Keratinocyte (primary cell): Measurements from ENCODE around the gene SEMA7A. TPM values are rescaled to one million over a fixed set of nuclear protein-coding genes. Genes with fewer than 3 reads are reported as not detected.

ENCODE experiments used
- DNase-seq: peaks from one replicate; pipeline ENCODE4 v3.0.0-alpha.2; 2011; ENCODE audit warnings: low read depth, missing footprints, low spot score
- FAIRE-seq: peaks from 2 replicates; lab custom pipeline; 2011; peaks lifted over from hg19 to GRCh38; lab: Jason Lieb, UNC
- H2AFZ ChIP-seq: 2 replicates; pipeline ENCODE4 v1.6.0; 2012; ENCODE audit warnings: low read length, control low read depth, inconsistent platforms; ENCODE audit not compliant: control insufficient read depth
- H3K27ac ChIP-seq: 2 replicates; pipeline ENCODE4 v1.5.1; 2011; ENCODE audit warnings: low read length; ENCODE audit not compliant: control insufficient read depth, insufficient read depth
- H3K27me3 ChIP-seq: 3 replicates; pipeline ENCODE4 v1.6.0; 2011; ENCODE audit warnings: low read length; ENCODE audit not compliant: control insufficient read depth, insufficient read depth; ENCODE audit errors: extremely low read depth
- H3K36me3 ChIP-seq, 2 experiments: 2 replicates in 1 of 2; 3 replicates in 1 of 2; pipeline ENCODE4 v1.5.1; 2011; ENCODE audit warnings: low read length in 2 of 2, mild to moderate bottlenecking in 1 of 2; ENCODE audit not compliant: control insufficient read depth in 2 of 2, insufficient read depth in 2 of 2; ENCODE audit errors: extremely low read depth in 1 of 2
- H3K4me1 ChIP-seq: 3 replicates; pipeline ENCODE4 v1.5.1; 2011; ENCODE audit warnings: low read length; ENCODE audit not compliant: control insufficient read depth, insufficient read depth; ENCODE audit errors: extremely low read depth
- H3K4me2 ChIP-seq: 3 replicates; pipeline ENCODE4 v1.6.0; 2011; ENCODE audit warnings: low read depth, low read length; ENCODE audit not compliant: control insufficient read depth, insufficient read depth; ENCODE audit errors: extremely low read depth
- H3K4me3 ChIP-seq, 3 experiments: fragments of 200-600 bp in 1 of 3; sonication (generic) in 1 of 3; 2 replicates in 2 of 3; 3 replicates in 1 of 3; pipeline ENCODE4 v1.5.1; 2011 to 2016; ENCODE audit warnings: low read length in 3 of 3, mild to moderate bottlenecking in 3 of 3, control low read depth in 2 of 3, inconsistent platforms in 1 of 3, low read depth in 1 of 3, mixed read lengths in 1 of 3, mixed run types in 1 of 3, moderate library complexity in 1 of 3; ENCODE audit not compliant: control insufficient read depth in 2 of 3, insufficient read depth in 2 of 3; ENCODE audit errors: extremely low read depth in 1 of 3
- H3K79me2 ChIP-seq: 2 replicates; pipeline ENCODE4 v1.6.0; 2012; ENCODE audit warnings: low read length; ENCODE audit not compliant: control insufficient read depth, insufficient read depth
- H3K9ac ChIP-seq: 3 replicates; pipeline ENCODE4 v1.6.0; 2011; ENCODE audit warnings: low read length; ENCODE audit not compliant: control insufficient read depth, insufficient read depth; ENCODE audit errors: extremely low read depth
- H3K9me1 ChIP-seq: 3 replicates; pipeline ENCODE4 v1.6.0; 2011; ENCODE audit warnings: low read length; ENCODE audit not compliant: control insufficient read depth, insufficient read depth; ENCODE audit errors: extremely low read depth
- H3K9me3 ChIP-seq: 2 replicates; pipeline ENCODE4 v1.5.1; 2012; ENCODE audit warnings: low read depth, low read length; ENCODE audit not compliant: control insufficient read depth
- H4K20me1 ChIP-seq: 3 replicates; pipeline ENCODE4 v1.6.0; 2011; ENCODE audit warnings: low read length; ENCODE audit not compliant: control insufficient read depth, insufficient read depth; ENCODE audit errors: extremely low read depth
- EZH2 ChIP-seq: IDR thresholded peaks from one replicate; pipeline ENCODE4 v1.6.1; 2012; ENCODE audit warnings: inconsistent platforms, mild to moderate bottlenecking, low read length, moderate library complexity
- dilution Hi-C: fragments of 300-500 bp; cut with MboI; formaldehyde crosslinking; loops from one replicate; pipeline ENCODE4 v1.7.0; 2020; ENCODE audit warnings: low sequenced_read_pairs; ENCODE audit not compliant: extremely low pct_ligation_motif_present
- polyA plus RNA-seq, 5 experiments: library from polyadenylated mRNA; depleted of rRNA in 3 of 5; stranded (reverse) in 3 of 5; stranded (forward) in 1 of 5; unstranded in 1 of 5; fragments of >200 nt; gene quantifications; 1 replicate in 1 of 5; 2 replicates in 3 of 5; 3 replicates in 1 of 5; pipeline versions ENCODE4 v1.2.1 to v1.2.3, GENCODE V29; 2011 to 2012; ENCODE audit warnings: missing spikeins in 2 of 5, low read depth in 1 of 5, low replicate concordance in 1 of 5
- TF ChIP-seq, protein P1 (sequence below), 3 experiments: IDR thresholded peaks in 1 of 3; conservative IDR thresholded peaks in 1 of 3; optimal IDR thresholded peaks in 1 of 3; 2 replicates in 2 of 3; 3 replicates in 1 of 3; pipeline versions ENCODE3 to v1.5.1; 2011; ENCODE audit warnings: low read length in 3 of 3, mild to moderate bottlenecking in 3 of 3, moderate library complexity in 2 of 3, control low read depth in 1 of 3, inconsistent platforms in 1 of 3; ENCODE audit not compliant: insufficient read depth in 2 of 3; ENCODE audit errors: extremely low read depth in 1 of 3

Gene SEMA7A
- polyA plus RNA-seq, 1 donor (not counting 4 experiments of a cell fraction or from before 2014, with no cell fraction given): 8.0 TPM

GRCh38 chr15:74464897-74465296 is 31.1 kb upstream of the SEMA7A start:
- dilution Hi-C loops: no loop called here
- Histone ChIP-seq H3K4me1 (peaks cover 11% of the 10 kb centered on the region), H4K20me1 (no peaks in the 10 kb centered on the region), H2AFZ (no peak overlapping the region), H3K27me3 (no peaks in the 10 kb centered on the region), H3K36me3 (no peaks in the 10 kb centered on the region), H3K9me1 (no peaks in the 10 kb centered on the region), H3K4me3 (no peak overlapping the region), H3K27ac (no peak overlapping the region), H3K79me2 (peaks cover 16% of the 10 kb centered on the region), H3K9me3 (no peaks in the 10 kb centered on the region), H3K4me2 (no peak overlapping the region), H3K9ac (no peak overlapping the region)
- TF ChIP-seq EZH2: no peak
- TF ChIP-seq, protein P1, sequence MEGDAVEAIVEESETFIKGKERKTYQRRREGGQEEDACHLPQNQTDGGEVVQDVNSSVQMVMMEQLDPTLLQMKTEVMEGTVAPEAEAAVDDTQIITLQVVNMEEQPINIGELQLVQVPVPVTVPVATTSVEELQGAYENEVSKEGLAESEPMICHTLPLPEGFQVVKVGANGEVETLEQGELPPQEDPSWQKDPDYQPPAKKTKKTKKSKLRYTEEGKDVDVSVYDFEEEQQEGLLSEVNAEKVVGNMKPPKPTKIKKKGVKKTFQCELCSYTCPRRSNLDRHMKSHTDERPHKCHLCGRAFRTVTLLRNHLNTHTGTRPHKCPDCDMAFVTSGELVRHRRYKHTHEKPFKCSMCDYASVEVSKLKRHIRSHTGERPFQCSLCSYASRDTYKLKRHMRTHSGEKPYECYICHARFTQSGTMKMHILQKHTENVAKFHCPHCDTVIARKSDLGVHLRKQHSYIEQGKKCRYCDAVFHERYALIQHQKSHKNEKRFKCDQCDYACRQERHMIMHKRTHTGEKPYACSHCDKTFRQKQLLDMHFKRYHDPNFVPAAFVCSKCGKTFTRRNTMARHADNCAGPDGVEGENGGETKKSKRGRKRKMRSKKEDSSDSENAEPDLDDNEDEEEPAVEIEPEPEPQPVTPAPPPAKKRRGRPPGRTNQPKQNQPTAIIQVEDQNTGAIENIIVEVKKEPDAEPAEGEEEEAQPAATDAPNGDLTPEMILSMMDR (optimal IDR thresholded peaks at IDR 0.05 in 1 of 3, IDR thresholded peaks at IDR 0.05 in 1 of 3, conservative IDR thresholded peaks at IDR 0.05 in 1 of 3; ENCODE audit: extremely low read depth in 1 of 3, insufficient read depth in 2 of 3, low read length in 3 of 3): no peak
- DNase-seq (no peak), FAIRE-seq (no peak)

DNA sequence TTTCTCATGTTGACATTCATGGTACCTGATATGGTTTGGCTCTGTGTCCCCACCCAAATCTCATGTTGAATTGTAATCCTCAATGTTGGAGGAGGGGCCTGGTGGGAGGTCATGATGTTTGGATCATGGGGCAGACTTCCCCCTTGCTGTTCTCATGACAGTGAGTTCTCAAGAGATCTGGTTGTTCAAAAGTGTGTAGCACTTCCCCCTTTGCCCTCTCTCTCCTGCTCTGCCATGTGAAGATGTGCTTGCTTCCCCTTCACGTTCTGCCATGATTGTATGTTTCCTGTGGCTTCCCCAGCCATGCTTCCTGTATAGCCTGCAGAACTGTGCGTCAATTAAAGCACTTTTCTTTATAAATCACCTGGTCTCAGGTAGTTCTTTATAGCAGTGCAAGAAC is 30.5 kb upstream of the SEMA7A start:
- peaks cover 16% of the 10 kb centered on the region for H3K79me2 ChIP-seq
- no peak overlapping the region for H2AFZ ChIP-seq
- TF ChIP-seq EZH2: no peak
- TF ChIP-seq, protein P1 (optimal IDR thresholded peaks at IDR 0.05 in 1 of 3, IDR thresholded peaks at IDR 0.05 in 1 of 3, conservative IDR thresholded peaks at IDR 0.05 in 1 of 3; ENCODE audit: extremely low read depth in 1 of 3, insufficient read depth in 2 of 3, low read length in 3 of 3): no peak
- no peak overlapping the region for H3K4me3 ChIP-seq
- peaks cover 11% of the 10 kb centered on the region for H3K4me1 ChIP-seq
- H3K9ac ChIP-seq: no peak overlapping the region
- no peaks in the 10 kb centered on the region for H3K27me3 ChIP-seq
- no peaks in the 10 kb centered on the region for H4K20me1 ChIP-seq
- no peak overlapping the region for H3K27ac ChIP-seq
- dilution Hi-C loops: no loop called here
- DNase-seq (no peak), FAIRE-seq (no peak)
- H3K36me3 ChIP-seq: no peaks in the 10 kb centered on the region
- no peaks in the 10 kb centered on the region for H3K9me1 ChIP-seq
- H3K9me3 ChIP-seq: no peaks in the 10 kb centered on the region
- H3K4me2 ChIP-seq: no peak overlapping the region
